CD1c-positive myeloid dendritic cell (primary cell): ENCODE measurements around the gene ATP10D.
A peak's percentile ranks its signal among the peaks of the same experiment; 100 is the strongest.
"Not testable (repeated sequence)": the region's sequence is repeated elsewhere in the genome, so short reads cannot be mapped to it uniquely, and the experiment has no call there.

Experiments used
- DNase-seq: peaks from one replicate; pipeline ENCODE4 v3.0.0-alpha.2; 2016; ENCODE audit errors: extremely low spot score

The ATP10D gene

GRCh38 chr4:47486727-47487126, 1.7 kb downstream of the ATP10D start:
- DNase-seq = not testable (repeated sequence)

DNA sequence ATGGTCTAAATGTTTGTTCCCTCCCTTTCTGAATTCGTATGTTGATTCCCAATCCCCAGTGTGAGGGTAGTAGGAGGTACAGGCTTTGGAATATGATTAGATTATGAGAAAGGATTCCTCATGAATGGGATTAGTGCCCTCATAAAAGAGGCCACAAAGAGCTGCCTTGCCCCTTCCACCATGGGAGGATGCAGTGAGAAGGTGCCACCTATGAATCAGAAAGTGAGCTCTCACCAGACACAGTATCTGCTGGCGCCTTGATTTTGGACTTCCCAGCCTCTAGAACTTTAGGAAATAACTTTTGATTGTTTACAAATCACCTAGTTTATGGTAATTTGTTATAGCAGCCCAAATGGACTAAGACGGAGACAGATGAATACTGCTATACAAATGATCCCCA, 3.6 kb downstream of the ATP10D start:
- DNase-seq = no peak

DNA sequence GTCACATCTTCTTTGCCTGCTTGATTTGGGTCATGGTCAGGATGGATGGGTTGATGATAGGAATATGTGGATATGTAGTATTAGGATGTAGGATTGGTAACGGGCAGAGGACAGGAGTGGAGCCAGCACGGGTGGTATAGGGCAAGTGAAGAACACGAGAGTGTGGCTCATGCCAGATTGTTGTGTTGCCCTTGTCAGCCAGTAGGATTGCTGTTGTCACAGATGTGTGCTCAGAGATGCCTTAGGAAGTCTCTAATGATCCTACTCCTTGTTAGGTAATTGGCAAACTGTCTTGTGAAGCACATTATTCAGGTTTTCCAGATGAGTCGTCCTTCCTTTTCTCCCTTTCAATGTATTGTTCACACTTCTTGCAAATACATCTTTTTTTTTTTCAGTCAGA, 5.5 kb downstream of the ATP10D start:
- peak; percentile 36 for DNase-seq

GRCh38 chr4:47493238-47494123, 8.4 kb downstream of the ATP10D start:
- DNase-seq = no peak

GRCh38 chr4:47494124-47494430, 9.0 kb downstream of the ATP10D start:
- no peak for DNase-seq

DNA sequence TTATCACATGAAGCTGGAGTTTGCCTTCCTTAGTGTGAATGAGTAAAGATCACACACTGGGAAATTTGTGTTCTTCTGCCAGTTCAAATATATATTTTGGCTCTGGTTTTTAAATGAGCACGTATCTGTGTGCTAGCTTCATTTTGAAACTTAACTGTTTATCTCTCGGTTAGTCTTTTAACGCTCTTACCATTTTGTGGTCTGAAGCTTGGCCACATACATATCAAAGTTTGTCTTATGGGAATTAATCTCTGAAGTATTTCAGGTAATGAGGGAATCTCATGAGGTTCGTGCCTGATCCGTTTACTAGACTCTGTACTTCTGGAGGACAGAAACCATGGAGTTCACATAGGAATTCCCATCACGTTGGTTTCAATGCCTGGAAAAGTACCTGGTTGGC, 13.8 kb downstream of the ATP10D start:
- DNase-seq = no peak

- DNase-seq = peak; percentile 52
Measured at GRCh38 chr4:47499700-47500099, 14.6 kb downstream of the ATP10D start.

GRCh38 chr4:47500776-47501175, 15.7 kb downstream of the ATP10D start:
- no peak for DNase-seq

DNA sequence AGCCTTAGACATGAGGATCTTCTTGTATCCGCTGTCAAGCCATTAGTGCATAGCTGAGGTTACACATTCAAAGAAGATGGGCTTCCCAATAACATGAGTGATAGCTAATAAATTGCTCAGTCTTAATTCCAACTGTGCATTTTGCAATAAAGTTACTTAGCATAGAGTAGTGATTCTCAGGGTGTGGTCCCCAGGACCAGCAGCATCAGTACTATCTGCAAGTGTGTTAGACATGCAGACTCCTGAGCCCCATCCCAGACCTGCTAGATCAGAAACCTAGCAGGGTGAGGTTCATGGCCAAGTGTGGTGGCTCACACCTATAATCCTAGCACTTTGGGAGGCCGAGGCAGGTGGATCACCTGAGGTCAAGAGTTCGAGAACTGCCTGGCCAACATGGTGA, 20.1 kb downstream of the ATP10D start:
- DNase-seq = no peak

- no peak for DNase-seq
Measured at GRCh38 chr4:47505666-47506065, 20.6 kb downstream of the ATP10D start.

- DNase-seq = peak; percentile 87
Measured at GRCh38 chr4:47510506-47511143, 25.6 kb downstream of the ATP10D start.

GRCh38 chr4:47513461-47513860, 28.4 kb downstream of the ATP10D start:
- peak; percentile 6 for DNase-seq

DNA sequence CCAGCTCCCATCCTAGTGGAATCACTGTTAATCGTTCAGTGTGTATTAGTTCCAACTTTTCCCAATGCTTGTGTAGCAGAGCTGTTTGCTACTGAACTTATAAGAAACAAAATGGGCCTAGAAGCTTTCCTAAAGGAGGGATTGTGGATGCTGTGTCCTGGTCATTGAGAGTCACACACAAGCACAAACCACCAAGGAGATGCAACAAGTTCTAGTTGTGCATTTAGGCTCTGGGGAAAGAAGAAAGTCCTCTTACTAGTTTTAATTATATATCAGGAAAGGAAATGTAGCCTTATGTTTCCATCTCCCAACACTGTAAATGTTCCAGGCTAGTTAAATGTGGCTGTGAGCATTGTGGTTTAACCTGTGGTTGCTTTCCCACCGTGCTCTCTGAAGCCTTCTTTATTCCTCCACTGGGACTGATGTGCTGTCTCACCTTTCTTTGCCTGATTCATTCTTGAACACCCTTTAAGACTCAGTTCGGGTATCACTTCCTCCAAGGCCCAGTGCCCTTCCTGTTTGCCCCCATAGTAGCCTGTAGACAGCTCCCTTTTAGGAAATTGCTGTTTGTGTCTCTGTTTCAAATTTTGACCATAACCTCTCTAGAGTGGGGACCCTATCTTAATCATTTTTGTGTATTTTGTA, 34.3 kb downstream of the ATP10D start:
- peak; percentile 43 for DNase-seq

GRCh38 chr4:47525154-47525819, 40.2 kb downstream of the ATP10D start:
- DNase-seq = peak; percentile 15

GRCh38 chr4:47526281-47526680, 41.2 kb downstream of the ATP10D start:
- no peak for DNase-seq

- not testable (repeated sequence) for DNase-seq
Measured at GRCh38 chr4:47528646-47529045, 43.6 kb downstream of the ATP10D start.

DNA sequence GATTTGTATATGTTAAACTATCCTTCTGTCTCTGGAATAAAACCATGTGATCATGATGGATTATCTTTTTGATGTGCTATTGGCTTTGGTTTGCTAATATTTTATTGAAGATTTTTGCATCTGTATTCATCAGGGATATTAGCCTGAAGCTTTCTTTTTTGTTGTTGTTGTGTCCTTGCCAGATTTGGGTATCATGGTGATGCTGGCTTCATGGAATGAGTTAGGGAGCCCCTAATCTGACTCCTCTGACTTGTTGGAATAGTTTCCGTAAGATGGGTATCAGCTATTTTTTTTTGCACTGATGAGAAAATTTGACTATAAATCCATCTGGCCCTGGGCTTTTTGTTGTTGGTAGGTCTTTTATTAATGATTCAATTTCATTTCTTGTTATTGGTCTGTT, 45.7 kb downstream of the ATP10D start:
- no peak for DNase-seq

DNA sequence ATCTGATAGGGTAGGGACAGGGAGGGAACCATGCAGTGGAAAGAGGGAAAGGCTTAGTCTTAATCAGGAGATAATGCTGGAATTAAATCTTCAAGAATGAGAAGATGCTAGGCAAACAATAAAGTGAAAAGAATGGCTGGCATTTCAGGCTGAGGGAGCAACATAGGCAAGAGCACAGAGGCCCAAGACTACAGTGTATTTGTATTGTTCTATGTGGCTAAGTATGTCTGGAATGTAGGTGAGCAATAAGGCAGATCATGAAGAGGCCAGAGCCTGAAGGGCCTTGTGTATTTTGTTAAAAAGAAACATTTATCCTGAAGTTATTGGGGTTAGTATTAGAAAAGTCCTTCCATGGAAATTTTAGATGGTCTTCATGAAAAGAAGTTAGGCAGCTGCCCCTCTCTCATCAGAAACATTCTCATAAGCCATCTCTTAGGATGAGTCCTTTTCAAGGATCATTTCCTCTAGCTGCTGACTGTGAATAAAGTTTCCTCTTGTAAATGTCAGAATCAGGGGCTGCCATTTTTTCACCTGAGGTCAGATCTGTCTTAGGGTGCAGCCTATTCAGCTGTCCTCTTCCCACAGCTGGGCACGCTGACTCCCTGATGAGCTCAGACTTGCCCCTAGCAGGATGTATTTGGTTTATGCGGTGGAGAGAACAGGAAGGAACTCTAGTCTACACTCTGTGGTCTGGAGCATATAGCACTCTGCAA, 46.3 kb downstream of the ATP10D start:
- peak; percentile 16 for DNase-seq

- DNase-seq = no peak
Measured at GRCh38 chr4:47531954-47532321, 46.9 kb downstream of the ATP10D start.

- DNase-seq = no peak
Measured at GRCh38 chr4:47532658-47533057, 47.6 kb downstream of the ATP10D start.

GRCh38 chr4:47533689-47534347, 48.7 kb downstream of the ATP10D start:
- no peak for DNase-seq
